Left lobe of liver (tissue), 2 donors: Measurements from ENCODE around the gene DLEC1. TPM values are rescaled to one million over a fixed set of nuclear protein-coding genes. Genes with fewer than 3 reads are reported as not detected.

ENCODE experiments used
- ATAC-seq: fragments of 200-7000 bp; cut with Tn5 transposase; one replicate; pipeline ENCODE4 v1.9.1; 2020; ENCODE audit warnings: mild to moderate bottlenecking, moderate library complexity
- DNase-seq: peaks from one replicate; pipeline ENCODE4 v3.0.0-alpha.2; 2020; ENCODE audit warnings: low spot score
- total RNA-seq: library from RNA; stranded (reverse); gene quantifications from one replicate; pipeline ENCODE4 v1.2.1, GENCODE V29; 2021
- donor health status: DM: no; HTN: no; CAD: no; lungs with moderate emphysema.
- donor health status: DM: no; HTN: yes; CAD: no.

The DLEC1 gene
- total RNA-seq = 0.05 TPM

- DNase-seq = peak; percentile 60
- peak; percentile 50 for ATAC-seq
These were observed at the start of gene DLEC1 for GRCh38 chr3:38039101-38039898. DLEC1 (plus strand) TSS chr3:38039208; CDS start chr3:38039226, 18 bp downstream.

GRCh38 chr3:37989821-37990480, 49.1 kb upstream of the DLEC1 start:
- ATAC-seq = no peak

GRCh38 chr3:37990527-37990926, 48.5 kb upstream of the DLEC1 start, which contains the start of gene VILL:
VILL (plus strand) TSS chr3:37990786; CDS start chr3:37993673, 2,887 bp downstream.
- ATAC-seq (no peak), DNase-seq (no peak)

More at GRCh38 chr3:37989821-37990480, 49.1 kb upstream of the DLEC1 start:
- DNase-seq = no peak

GRCh38 chr3:37991109-37991508, 47.9 kb upstream of the DLEC1 start:
- DNase-seq = no peak

GRCh38 chr3:37991823-37992222, 47.2 kb upstream of the DLEC1 start:
- DNase-seq (no peak), ATAC-seq (no peak)

More at GRCh38 chr3:37991109-37991508, 47.9 kb upstream of the DLEC1 start:
- no peak for ATAC-seq

- no peak for DNase-seq
- no peak for ATAC-seq
These were observed 46.5 kb upstream of the DLEC1 start for GRCh38 chr3:37992271-37993066.

- ATAC-seq (no peak), DNase-seq (no peak)
These were observed 45.9 kb upstream of the DLEC1 start for GRCh38 chr3:37993067-37993455.

GRCh38 chr3:37993460-37993819, 45.6 kb upstream of the DLEC1 start:
- no peak for ATAC-seq
- no peak for DNase-seq

GRCh38 chr3:37993820-37994638, 45.0 kb upstream of the DLEC1 start:
- DNase-seq (peak; percentile 68), ATAC-seq (peak; percentile 43)

GRCh38 chr3:37994639-37994972, 44.4 kb upstream of the DLEC1 start:
- ATAC-seq (no peak), DNase-seq (no peak)

GRCh38 chr3:37995652-37996641, 43.1 kb upstream of the DLEC1 start:
- no peak for DNase-seq
- no peak for ATAC-seq

GRCh38 chr3:37996785-37997301, 42.2 kb upstream of the DLEC1 start:
- DNase-seq (peak; percentile 79), ATAC-seq (peak; percentile 77)

GRCh38 chr3:37997342-37997741, 41.7 kb upstream of the DLEC1 start:
- DNase-seq = no peak
- ATAC-seq = no peak

GRCh38 chr3:37997791-37998370, 41.1 kb upstream of the DLEC1 start:
- ATAC-seq = no peak
- DNase-seq = no peak

- ATAC-seq (no peak), DNase-seq (no peak)
These were observed 39.2 kb upstream of the DLEC1 start for GRCh38 chr3:37999836-38000235.

GRCh38 chr3:38000242-38000916, 38.6 kb upstream of the DLEC1 start:
- DNase-seq (no peak), ATAC-seq (no peak)

- ATAC-seq = no peak
- no peak for DNase-seq
These were observed 38.0 kb upstream of the DLEC1 start for GRCh38 chr3:38000965-38001455.

GRCh38 chr3:38001456-38002081, 37.4 kb upstream of the DLEC1 start:
- DNase-seq (no peak), ATAC-seq (no peak)
